DOHH2 (cell line): ENCODE data around the gene MTMR11.
A peak's percentile ranks its signal among the peaks of the same experiment; 100 is the strongest.
"Not testable (repeated sequence)": the region's sequence is repeated elsewhere in the genome, so short reads cannot be mapped to it uniquely, and the experiment has no call there.

Source experiments
- H3F3A ChIP-seq: fragments of 200-600 bp; sonication (generic), shearing (Covaris generic); 2 replicates; pipeline ENCODE4 v1.6.0; 2016; ENCODE audit warnings: antibody characterized with exemption, mild to moderate bottlenecking; ENCODE audit not compliant: control insufficient read depth, insufficient read depth
- H3K27ac ChIP-seq: fragments of 200-600 bp; sonication (generic); 2 replicates; pipeline ENCODE4 v1.5.1; 2014; ENCODE audit warnings: low read depth, mild to moderate bottlenecking, low read length, moderate library complexity
- H3K27me3 ChIP-seq: fragments of 200-600 bp; sonication (generic); 2 replicates; pipeline ENCODE4 v1.6.1; 2014; ENCODE audit warnings: mild to moderate bottlenecking, low read length, mixed read lengths; ENCODE audit not compliant: control insufficient read depth
- H3K36me3 ChIP-seq: fragments of 200-600 bp; sonication (generic); 2 replicates; pipeline ENCODE4 v1.6.1; 2014; ENCODE audit warnings: mild to moderate bottlenecking, low read length, moderate library complexity, mixed read lengths; ENCODE audit not compliant: control insufficient read depth
- H3K4me1 ChIP-seq: fragments of 200-600 bp; sonication (generic); 2 replicates; pipeline ENCODE4 v1.6.1; 2014; ENCODE audit warnings: mild to moderate bottlenecking, low read length, mixed read lengths; ENCODE audit not compliant: control insufficient read depth
- H3K4me2 ChIP-seq: fragments of 200-600 bp; sonication (generic); 2 replicates; pipeline ENCODE4 v1.6.0; 2014; ENCODE audit warnings: mild to moderate bottlenecking, low read length, moderate library complexity
- H3K4me3 ChIP-seq: fragments of 200-600 bp; sonication (generic); 2 replicates; pipeline ENCODE4 v1.5.1; 2014; ENCODE audit warnings: mild to moderate bottlenecking, low read length, mixed read lengths
- H3K79me2 ChIP-seq: fragments of 200-600 bp; sonication (generic); 2 replicates; pipeline ENCODE4 v1.6.1; 2014; ENCODE audit warnings: mild to moderate bottlenecking, low read length, mixed read lengths; ENCODE audit not compliant: control insufficient read depth
- H3K9me2 ChIP-seq: fragments of 200-600 bp; sonication (generic); replicated peaks from 2 replicates; pipeline ENCODE4 v1.6.1; 2014; ENCODE audit warnings: mild to moderate bottlenecking, low read length, mixed read lengths; ENCODE audit not compliant: control insufficient read depth
- H3K9me3 ChIP-seq: fragments of 200-600 bp; sonication (generic); 2 replicates; pipeline ENCODE4 v1.6.1; 2014; ENCODE audit warnings: antibody characterized with exemption, low read length, mixed read lengths; ENCODE audit not compliant: control insufficient read depth, insufficient read depth
- H4K20me1 ChIP-seq: fragments of 200-600 bp; sonication (generic); 2 replicates; pipeline ENCODE4 v1.6.0; 2014; ENCODE audit warnings: low read depth, mild to moderate bottlenecking, antibody characterized with exemption, low read length, moderate library complexity; ENCODE audit not compliant: control insufficient read depth, insufficient read depth
- CTCF ChIP-seq: fragments of 200-600 bp; sonication (generic); IDR thresholded peaks from one replicate; pipeline ENCODE4 v1.5.1; 2014; ENCODE audit warnings: antibody characterized with exemption, mild to moderate bottlenecking, low read depth, low read length; ENCODE audit not compliant: poor library complexity, severe bottlenecking
- EZH2phosphoT487 ChIP-seq: fragments of 200-600 bp; sonication (generic); IDR thresholded peaks from 2 replicates; pipeline ENCODE4 v1.6.1; 2017; ENCODE audit warnings: borderline replicate concordance, mild to moderate bottlenecking, antibody characterized with exemption, low read length, moderate library complexity, mixed read lengths

Gene MTMR11

GRCh38 chr1:149963358-149963757, 26.7 kb upstream of the MTMR11 start:
- no peaks in the 10 kb centered on the region for H4K20me1 ChIP-seq
- H3K36me3 ChIP-seq, result no peaks in the 10 kb centered on the region

GRCh38 chr1:149962736-149963135, 26.1 kb upstream of the MTMR11 start:
- Histone ChIP-seq H3K79me2 (no peaks in the 10 kb centered on the region), H3K4me3 (no peak overlapping the region), H3K9me3 (no peaks in the 10 kb centered on the region), H3K9me2 (no peaks in the 10 kb centered on the region), H3K27ac (no peak overlapping the region), H3K4me1 (peaks cover 3% of the 10 kb centered on the region), H3K27me3 (no peaks in the 10 kb centered on the region), H4K20me1 (no peaks in the 10 kb centered on the region), H3F3A (no peaks in the 10 kb centered on the region), H3K4me2 (no peak overlapping the region), H3K36me3 (no peaks in the 10 kb centered on the region)
- TF ChIP-seq CTCF (no peak), EZH2phosphoT487 (no peak)

More at GRCh38 chr1:149963358-149963757, 26.7 kb upstream of the MTMR11 start:
- Histone ChIP-seq H3K27me3 (no peaks in the 10 kb centered on the region), H3F3A (no peaks in the 10 kb centered on the region), H3K4me2 (no peak overlapping the region), H3K27ac (no peak overlapping the region), H3K4me1 (peaks cover 3% of the 10 kb centered on the region), H3K79me2 (no peaks in the 10 kb centered on the region), H3K9me3 (no peaks in the 10 kb centered on the region), H3K4me3 (no peak overlapping the region), H3K9me2 (no peaks in the 10 kb centered on the region)
- TF ChIP-seq EZH2phosphoT487, result no peak
- no peak for TF ChIP-seq CTCF

GRCh38 chr1:149962039-149962647, 25.5 kb upstream of the MTMR11 start:
- Histone ChIP-seq H3K4me1 (peaks cover 3% of the 10 kb centered on the region), H3K4me3 (no peak overlapping the region), H3K27ac (no peak overlapping the region), H3K9me3 (no peaks in the 10 kb centered on the region), H3K79me2 (no peaks in the 10 kb centered on the region), H3K9me2 (no peaks in the 10 kb centered on the region), H3K36me3 (no peaks in the 10 kb centered on the region), H3K4me2 (no peak overlapping the region), H3F3A (no peaks in the 10 kb centered on the region), H3K27me3 (no peaks in the 10 kb centered on the region), H4K20me1 (no peaks in the 10 kb centered on the region)
- peak; percentile 78 for TF ChIP-seq CTCF
- TF ChIP-seq EZH2phosphoT487, result no peak

DNA sequence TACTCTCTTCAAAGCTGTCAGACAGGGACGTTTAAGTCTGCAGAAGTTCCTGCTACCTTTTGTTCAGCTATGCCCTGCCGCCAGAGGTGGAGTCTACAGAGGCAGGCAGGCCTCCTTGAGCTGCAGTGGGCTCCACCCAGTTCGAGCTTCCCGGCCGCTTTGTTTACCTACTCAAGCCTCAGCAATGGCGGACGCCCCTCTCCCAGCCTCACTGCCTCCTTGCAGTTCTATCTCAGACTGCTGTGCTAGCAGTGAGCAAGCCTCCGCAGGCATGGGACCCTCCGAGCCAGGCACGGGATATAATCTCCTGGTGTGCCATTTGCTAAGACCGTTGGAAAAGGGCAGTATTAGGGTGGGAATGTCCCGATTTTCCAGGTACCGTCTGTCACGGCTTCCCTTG, 20.9 kb upstream of the MTMR11 start:
- H3F3A ChIP-seq, H3K4me1 ChIP-seq, H3K4me2 ChIP-seq, H3K4me3 ChIP-seq, H4K20me1 ChIP-seq, H3K79me2 ChIP-seq, H3K36me3 ChIP-seq, H3K9me2 ChIP-seq, H3K9me3 ChIP-seq, H3K27ac ChIP-seq, H3K27me3 ChIP-seq: not testable (repeated sequence)
